ENCODE results near the gene ID2. TPM values are rescaled to one million over a fixed set of nuclear protein-coding genes. Genes with fewer than 3 reads are reported as not detected.

ID2 gene
- total RNA-seq, 1 donor from 2014 or later, result 151 TPM

GRCh38 chr2:8663997-8664396, 17.9 kb upstream of the ID2 start:
- FAIRE-seq (no peak), DNase-seq (ENCODE audit: low spot score in 2 of 2) (no peak)

GRCh38 chr2:8666581-8666980, 15.3 kb upstream of the ID2 start:
- FAIRE-seq, result no peak
- no peak for DNase-seq (ENCODE audit: low spot score in 2 of 2)

GRCh38 chr2:8667896-8668512, 13.9 kb upstream of the ID2 start:
- FAIRE-seq (no peak), DNase-seq (ENCODE audit: low spot score in 2 of 2) (no peak)

- FAIRE-seq (no peak), DNase-seq (ENCODE audit: low spot score in 2 of 2) (no peak)
Observed at GRCh38 chr2:8669157-8669817, 12.6 kb upstream of the ID2 start.

GRCh38 chr2:8670580-8670979, 11.3 kb upstream of the ID2 start:
- DNase-seq (ENCODE audit: low spot score in 2 of 2) (no peak), FAIRE-seq (no peak)

GRCh38 chr2:8671176-8671575, 10.7 kb upstream of the ID2 start:
- no peak for FAIRE-seq
- DNase-seq (ENCODE audit: low spot score in 2 of 2), result no peak

- FAIRE-seq, result no peak
- DNase-seq (ENCODE audit: low spot score in 2 of 2), result no peak
Observed at GRCh38 chr2:8671802-8672201, 10.1 kb upstream of the ID2 start.

GRCh38 chr2:8672940-8673339, 8.9 kb upstream of the ID2 start:
- FAIRE-seq, result no peak
- no peak for DNase-seq (ENCODE audit: low spot score in 2 of 2)

- DNase-seq (ENCODE audit: low spot score in 2 of 2) (no peak), FAIRE-seq (no peak)
Observed at GRCh38 chr2:8673381-8673780, 8.5 kb upstream of the ID2 start.

GRCh38 chr2:8674420-8675009, 7.3 kb upstream of the ID2 start:
- FAIRE-seq (no peak), DNase-seq (ENCODE audit: low spot score in 2 of 2) (no peak)

GRCh38 chr2:8675543-8675942, 6.3 kb upstream of the ID2 start:
- no peak for FAIRE-seq
- no peak for DNase-seq (ENCODE audit: low spot score in 2 of 2)

- FAIRE-seq (no peak), DNase-seq (ENCODE audit: low spot score in 2 of 2) (peak; percentile 76)
Observed at GRCh38 chr2:8676191-8676920, 5.5 kb upstream of the ID2 start.

GRCh38 chr2:8676921-8677645, 4.8 kb upstream of the ID2 start:
- FAIRE-seq (no peak), DNase-seq (ENCODE audit: low spot score in 2 of 2) (no peak)

GRCh38 chr2:8677646-8678592, 3.9 kb upstream of the ID2 start:
- no peak for FAIRE-seq
- DNase-seq (ENCODE audit: low spot score in 2 of 2), result no peak

GRCh38 chr2:8678731-8679566, 2.9 kb upstream of the ID2 start:
- no peak for FAIRE-seq
- DNase-seq (ENCODE audit: low spot score in 2 of 2), result peak; percentile 91 to 95

- DNase-seq (ENCODE audit: low spot score in 2 of 2), result no peak
- no peak for FAIRE-seq
Observed at GRCh38 chr2:8679567-8679826, 2.4 kb upstream of the ID2 start.

GRCh38 chr2:8679827-8680731, 1.8 kb upstream of the ID2 start:
- no peak for FAIRE-seq
- no peak for DNase-seq (ENCODE audit: low spot score in 2 of 2)

All from frontal cortex (tissue), 4 donors.